Testis (tissue), 2 donors: ENCODE data around the gene PCDHGC5.

ENCODE experiments used
- POLR2A ChIP-seq: fragments of 450-650 bp; IDR thresholded peaks from one replicate; pipeline ENCODE4 v1.6.1; 2017; ENCODE audit warnings: antibody characterized with exemption, mild to moderate bottlenecking, moderate library complexity
- TF ChIP-seq, protein P1 (sequence below), 3 experiments: fragments of 450-650 bp in 2 of 3; fragments of 200-600 bp in 1 of 3; sonication (generic) in 1 of 3; IDR thresholded peaks; one replicate each; pipeline ENCODE4 v1.5.1; 2016 to 2019; ENCODE audit warnings: antibody characterized with exemption in 3 of 3, mild to moderate bottlenecking in 2 of 3, moderate library complexity in 1 of 3

DNA sequence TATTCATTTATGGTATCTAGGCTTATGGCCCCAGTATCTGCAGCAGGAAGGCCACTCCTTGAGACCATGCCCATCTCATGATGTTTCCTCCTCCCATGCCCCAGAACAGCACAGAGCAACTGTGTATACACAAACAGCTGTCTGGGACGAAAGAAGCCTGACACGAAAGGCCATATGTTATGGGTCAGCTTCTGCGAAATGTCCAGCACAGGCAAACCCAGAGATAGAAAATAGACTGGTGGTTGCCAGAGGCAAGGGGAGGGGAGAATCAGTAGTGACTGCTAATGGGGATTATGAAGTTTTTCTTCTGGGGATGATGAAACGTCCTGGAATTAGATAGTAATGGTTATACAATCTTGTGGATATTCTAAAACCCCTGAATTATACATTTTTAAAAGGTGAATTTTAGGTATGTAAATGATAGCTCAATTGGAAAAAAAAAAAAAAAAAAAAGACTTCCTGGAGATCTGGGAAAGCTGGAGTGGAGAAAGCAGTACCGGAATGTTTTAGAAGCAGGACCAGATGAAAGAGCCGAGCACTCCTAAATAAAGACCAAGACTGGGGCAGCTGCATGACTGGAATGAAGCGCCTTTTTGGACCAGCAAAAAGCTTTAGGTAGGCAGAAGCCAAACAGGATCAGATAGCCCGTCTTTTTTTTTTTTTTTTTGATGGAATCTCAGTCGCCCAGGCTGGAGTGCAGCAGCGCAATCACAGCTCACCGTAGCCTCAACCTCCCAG lies 29.2 kb downstream of the PCDHGC5 start:
- TF ChIP-seq, protein P1, sequence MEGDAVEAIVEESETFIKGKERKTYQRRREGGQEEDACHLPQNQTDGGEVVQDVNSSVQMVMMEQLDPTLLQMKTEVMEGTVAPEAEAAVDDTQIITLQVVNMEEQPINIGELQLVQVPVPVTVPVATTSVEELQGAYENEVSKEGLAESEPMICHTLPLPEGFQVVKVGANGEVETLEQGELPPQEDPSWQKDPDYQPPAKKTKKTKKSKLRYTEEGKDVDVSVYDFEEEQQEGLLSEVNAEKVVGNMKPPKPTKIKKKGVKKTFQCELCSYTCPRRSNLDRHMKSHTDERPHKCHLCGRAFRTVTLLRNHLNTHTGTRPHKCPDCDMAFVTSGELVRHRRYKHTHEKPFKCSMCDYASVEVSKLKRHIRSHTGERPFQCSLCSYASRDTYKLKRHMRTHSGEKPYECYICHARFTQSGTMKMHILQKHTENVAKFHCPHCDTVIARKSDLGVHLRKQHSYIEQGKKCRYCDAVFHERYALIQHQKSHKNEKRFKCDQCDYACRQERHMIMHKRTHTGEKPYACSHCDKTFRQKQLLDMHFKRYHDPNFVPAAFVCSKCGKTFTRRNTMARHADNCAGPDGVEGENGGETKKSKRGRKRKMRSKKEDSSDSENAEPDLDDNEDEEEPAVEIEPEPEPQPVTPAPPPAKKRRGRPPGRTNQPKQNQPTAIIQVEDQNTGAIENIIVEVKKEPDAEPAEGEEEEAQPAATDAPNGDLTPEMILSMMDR (IDR thresholded peaks at IDR 0.05) = no peak
- TF ChIP-seq POLR2A = no peak
